A549 (cell line): ENCODE data around the gene LCK. TPM values are rescaled to one million over a fixed set of nuclear protein-coding genes. Genes with fewer than 3 reads are reported as not detected.
A peak's percentile ranks its signal among the peaks of the same experiment; 100 is the strongest.
"Not testable (repeated sequence)": the region's sequence is repeated elsewhere in the genome, so short reads cannot be mapped to it uniquely, and the experiment has no call there.

Experiments used
- ATAC-seq, 2 experiments: fragments of 200-7000 bp in 1 of 2; fragments of >200 bp in 1 of 2; cut with Nextera tagmentation in 1 of 2; cut with Tn5 transposase in 1 of 2; 3 replicates each; pipeline versions ENCODE4 v1.8.0 to v1.9.1; 2018 to 2020; ENCODE audit warnings: mild to moderate bottlenecking in 1 of 2, moderate library complexity in 1 of 2
- CTCF ChIA-PET: fragments of 300-600 bp; sonication (Branson Sonifier 250); formaldehyde crosslinking; extraction: SDS; loops from one replicate; lab custom pipeline; 2021; ENCODE audit warnings: antibody characterized with exemption, inconsistent platforms; lab: Yijun Ruan, JAX
- POLR2A ChIA-PET: fragments of 350-600 bp; formaldehyde crosslinking; extraction: SDS; loops from one replicate; lab custom pipeline; 2021; ENCODE audit warnings: antibody characterized with exemption, inconsistent platforms; lab: Yijun Ruan, JAX
- DNase-seq, 2 experiments: peaks; one replicate each; pipeline versions ENCODE4 v3.0.0 to v3.0.0-alpha.2; 2011 to 2016; ENCODE audit warnings: low read depth in 1 of 2, low spot score in 1 of 2
- FAIRE-seq: peaks from 2 replicates; lab custom pipeline; 2011; peaks lifted over from hg19 to GRCh38; lab: Jason Lieb, UNC
- H3K27ac ChIP-seq, 2 experiments: fragments of >200 bp; sonication (Bioruptor Twin); formaldehyde crosslinking; 3 replicates each; pipeline ENCODE4 v1.5.1; 2016 to 2017
- H3K4me1 ChIP-seq: fragments of >200 bp; sonication (Bioruptor Twin); formaldehyde crosslinking; 3 replicates; pipeline ENCODE4 v1.6.1; 2016
- H3K4me2 ChIP-seq: fragments of >200 bp; sonication (Bioruptor Twin); formaldehyde crosslinking; 3 replicates; pipeline ENCODE4 v1.6.1; 2016
- H3K4me3 ChIP-seq: fragments of >200 bp; sonication (Bioruptor Twin); formaldehyde crosslinking; 3 replicates; pipeline ENCODE4 v1.5.1; 2016
- H3K9me3 ChIP-seq: fragments of >200 bp; sonication (Bioruptor Twin); formaldehyde crosslinking; 3 replicates; pipeline ENCODE4 v1.6.1; 2016
- BCL3 ChIP-seq: fragments of >200 bp; sonication (Bioruptor Twin); formaldehyde crosslinking; IDR thresholded peaks from 3 replicates; pipeline ENCODE4 v1.6.1; 2016
- CBX2 ChIP-seq: fragments of 200-600 bp; sonication (generic); IDR thresholded peaks from 2 replicates; pipeline ENCODE4 v1.6.1; 2016; ENCODE audit warnings: low read depth, mild to moderate bottlenecking, borderline replicate concordance
- EHMT2 ChIP-seq: fragments of 200-600 bp; sonication (generic); IDR thresholded peaks from 2 replicates; pipeline ENCODE4 v1.6.1; 2016; ENCODE audit warnings: antibody characterized with exemption, low read depth, mild to moderate bottlenecking, moderate library complexity
- FOSL2 ChIP-seq, 2 experiments: fragments of 450-650 bp in 1 of 2; fragments of >200 bp in 1 of 2; sonication (Bioruptor Twin) in 1 of 2; formaldehyde crosslinking; IDR thresholded peaks; 2 replicates each; pipeline versions ENCODE4 v1.5.0 to v1.6.1; 2016 to 2020; ENCODE audit warnings: mild to moderate bottlenecking in 1 of 2, moderate library complexity in 1 of 2
- GATA3 ChIP-seq: IDR thresholded peaks from 2 replicates; pipeline ENCODE4 v1.6.1; 2012; ENCODE audit warnings: borderline replicate concordance
- JUN ChIP-seq, 2 experiments: fragments of >200 bp; sonication (Bioruptor Twin); formaldehyde crosslinking; IDR thresholded peaks; 2 replicates in 1 of 2; 3 replicates in 1 of 2; pipeline ENCODE4 v1.6.1; 2016 to 2017
- KDM1A ChIP-seq: fragments of 200-600 bp; sonication (generic); IDR thresholded peaks from 2 replicates; pipeline ENCODE4 v1.6.1; 2016; ENCODE audit warnings: low read depth, mild to moderate bottlenecking
- PHF8 ChIP-seq: fragments of 200-600 bp; sonication (generic); IDR thresholded peaks from 2 replicates; pipeline ENCODE4 v1.6.1; 2016; ENCODE audit warnings: low read depth, mild to moderate bottlenecking, antibody characterized with exemption, moderate library complexity, borderline replicate concordance
- POLR2A ChIP-seq: IDR thresholded peaks from 2 replicates; pipeline ENCODE4 v1.6.1; 2012; ENCODE audit warnings: mild to moderate bottlenecking, low read length
- POLR2AphosphoS2 ChIP-seq: conservative IDR thresholded peaks from 2 replicates; pipeline ENCODE4 v1.6.1; 2012; ENCODE audit warnings: low read length, improper control_type of control experiment, inconsistent platforms
- RARB ChIP-seq: fragments of 250-450 bp; sonication (Bioruptor Pico); IDR thresholded peaks from 2 replicates; pipeline ENCODE4 v1.8.0; 2021; ENCODE audit warnings: mild to moderate bottlenecking, moderate library complexity
- RCOR1 ChIP-seq: fragments of 150-350 bp; IDR thresholded peaks from 2 replicates; pipeline ENCODE4 v1.6.1; 2014; ENCODE audit warnings: antibody characterized with exemption, low read length, low read depth
- REST ChIP-seq: fragments of 200-600 bp; sonication (generic); IDR thresholded peaks from 2 replicates; pipeline ENCODE4 v1.6.1; 2016; ENCODE audit warnings: antibody characterized with exemption, mild to moderate bottlenecking, moderate library complexity
- SMC3 ChIP-seq: fragments of >200 bp; sonication (Bioruptor Twin); formaldehyde crosslinking; IDR thresholded peaks from 3 replicates; pipeline ENCODE4 v1.6.1; 2018; ENCODE audit warnings: inconsistent platforms
- TFCP2L1 ChIP-seq: fragments of 250-450 bp; sonication (Bioruptor Pico); IDR thresholded peaks from 2 replicates; pipeline ENCODE4 v1.5.0; 2021; ENCODE audit warnings: mild to moderate bottlenecking
- ZSCAN20 ChIP-seq: fragments of 250-450 bp; sonication (Bioruptor Pico); IDR thresholded peaks from 2 replicates; pipeline ENCODE4 v1.8.0; 2022; ENCODE audit warnings: mild to moderate bottlenecking, moderate library complexity
- WGBS: methylation state at CpG from one replicate; pipeline ENCODE4 v1.1.6; 2017; ENCODE audit errors: missing lambda C conversion rate; 5-methylcytosine and 5-hydroxymethylcytosine counted together
- polyA plus RNA-seq, 4 experiments: library from polyadenylated mRNA; depleted of rRNA in 3 of 4; stranded (reverse); fragments of >200 nt; fragmentation: RNase III in 1 of 4; extraction: RNeasy Plus Mini Kit Qiagen cat#74134 plus additional on column Dnase treatment in 1 of 4; gene quantifications; 2 replicates in 3 of 4; 3 replicates in 1 of 4; pipeline ENCODE4 v1.2.3, GENCODE V29; 2011 to 2017
- TF ChIP-seq, protein P1 (sequence below): IDR thresholded peaks from 2 replicates; pipeline ENCODE4 v1.6.1; 2012
- TF ChIP-seq, protein P2 (sequence below): IDR thresholded peaks from 2 replicates; pipeline ENCODE4 v1.6.1; 2012; ENCODE audit warnings: low read depth, borderline replicate concordance

LCK gene
- polyA plus RNA-seq, 2 of the 4 experiments (the other 2 are of a cell fraction), result 0.03 TPM; not detected in 1

- FAIRE-seq (no peak), ATAC-seq (peak; percentile 97 to 98)
Observed at GRCh38 chr1:32291708-32292538, 40.9 kb downstream of the LCK start, which contains the start of gene HDAC1. TSS of gene HDAC1 (plus strand) at chr1:32292083. CDS start at chr1:32292170, 87 bp downstream.

DNA sequence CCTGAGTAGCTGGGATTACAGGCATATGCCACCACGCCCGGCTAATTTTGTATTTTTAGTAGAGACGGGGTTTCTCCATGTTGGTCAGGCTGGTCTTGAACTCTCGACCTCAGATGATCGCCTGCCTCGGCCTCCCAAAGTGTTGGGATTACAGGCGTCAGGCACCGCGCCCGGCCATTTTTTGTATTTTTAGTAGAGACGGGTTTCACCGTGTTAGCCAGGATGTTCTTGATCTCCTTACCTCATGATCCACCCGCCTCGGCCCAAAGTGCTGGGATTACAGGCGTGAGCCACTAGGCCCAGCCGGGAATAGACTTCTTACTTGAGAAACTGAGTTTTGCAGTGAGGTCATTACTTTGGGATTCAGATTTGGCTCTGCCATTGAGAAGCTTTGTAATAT is 47.1 kb downstream of the LCK start:
- CTCF ChIA-PET, result interaction anchor here (0.5 kb wide), 1 partner anchor 73 kb away, joined by 3 read pairs; no protein-coding TSS in a partner anchor
- ATAC-seq, H3K4me2 ChIP-seq, FAIRE-seq, H3K4me3 ChIP-seq, H3K4me1 ChIP-seq, DNase-seq, POLR2A ChIA-PET, H3K27ac ChIP-seq, H3K9me3 ChIP-seq: not testable (repeated sequence)
- WGBS, result 98% methylated on average over 16 of the region's 16 CpGs

More at GRCh38 chr1:32291708-32292538, 40.9 kb downstream of the LCK start, which contains the start of gene HDAC1:
- TF ChIP-seq SMC3 (no peak), ZSCAN20 (CRISPR knock-in tag) (no peak), BCL3 (peak; percentile 52; the same call in 1 of the 3 replicates), PHF8 (peak; percentile 44; the same call in 1 of the 2 replicates), GATA3 (peak; percentile 54), KDM1A (0 out of 2 replicates have a peak, but pooled peaks have one; percentile 53), POLR2A (peak; percentile 69), REST (peak; percentile 83), JUN (IDR thresholded peaks at IDR 0.05) (peak; percentile 70 to 78; a peak in 4 of 5 replicates), CBX2 (no peak), RARB (CRISPR knock-in tag) (no peak)
- TF ChIP-seq, protein P1, sequence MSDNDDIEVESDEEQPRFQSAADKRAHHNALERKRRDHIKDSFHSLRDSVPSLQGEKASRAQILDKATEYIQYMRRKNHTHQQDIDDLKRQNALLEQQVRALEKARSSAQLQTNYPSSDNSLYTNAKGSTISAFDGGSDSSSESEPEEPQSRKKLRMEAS, result peak; percentile 77
- Histone ChIP-seq H3K9me3 (no peaks in the 10 kb centered on the region), H3K4me1 (peaks cover 22% of the 10 kb centered on the region), H3K27ac (peak within 1 kb of the TSS; percentile 92 to 95), H3K4me3 (peak within 1 kb of the TSS; percentile 90), H3K4me2 (peak within 1 kb of the TSS; percentile 84)
- ChIA-PET POLR2A (interaction anchor here (0.7 to 1.4 kb wide), 4 partner anchors 24 to 51 kb away, joined by 3 to 11 read pairs (median 6); partner anchors contain the start of gene MARCKSL1), CTCF (interaction anchor here (0.9 to 2.8 kb wide), 5 partner anchors 12 to 77 kb away, joined by 3 to 9 read pairs (median 3); no protein-coding TSS in a partner anchor)
- WGBS, result 2% methylated on average over 15 of the region's 67 CpGs
- peak; percentile 88 to 94 for DNase-seq

GRCh38 chr1:32299327-32299726 is 48.3 kb downstream of the LCK start:
- POLR2A ChIA-PET, result no interaction called here
- Histone ChIP-seq H3K4me2 (no peak overlapping the region), H3K27ac (no peak overlapping the region), H3K4me1 (no peaks in the 10 kb centered on the region), H3K4me3 (no peak overlapping the region), H3K9me3 (peaks cover 1% of the 10 kb centered on the region; the same call in 1 of the 3 replicates)
- DNase-seq (no peak), ATAC-seq (no peak), FAIRE-seq (no peak)
- no peak for TF ChIP-seq RCOR1
- TF ChIP-seq, protein P2, sequence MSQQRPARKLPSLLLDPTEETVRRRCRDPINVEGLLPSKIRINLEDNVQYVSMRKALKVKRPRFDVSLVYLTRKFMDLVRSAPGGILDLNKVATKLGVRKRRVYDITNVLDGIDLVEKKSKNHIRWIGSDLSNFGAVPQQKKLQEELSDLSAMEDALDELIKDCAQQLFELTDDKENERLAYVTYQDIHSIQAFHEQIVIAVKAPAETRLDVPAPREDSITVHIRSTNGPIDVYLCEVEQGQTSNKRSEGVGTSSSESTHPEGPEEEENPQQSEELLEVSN, result no peak
- TF ChIP-seq ZSCAN20 (CRISPR knock-in tag), result no peak
- TF ChIP-seq FOSL2 (IDR thresholded peaks at IDR 0.05), result no peak
- no peak for TF ChIP-seq FOSL2 (CRISPR knock-in tag; IDR thresholded peaks at IDR 0.05)
- no peak for TF ChIP-seq EHMT2
- no peak for TF ChIP-seq POLR2AphosphoS2
- TF ChIP-seq TFCP2L1 (CRISPR knock-in tag), result no peak
- CTCF ChIA-PET, result no interaction called here
